KOPT-K1 (cell line): ENCODE measurements around the gene MLIP.
"Not testable (repeated sequence)": the region's sequence is repeated elsewhere in the genome, so short reads cannot be mapped to it uniquely, and the experiment has no call there.

Experiments used
- H3K27ac ChIP-seq: fragments of 200-600 bp; sonication (generic); 2 replicates; pipeline ENCODE4 v1.5.1; 2016; ENCODE audit warnings: antibody characterized with exemption, mild to moderate bottlenecking, low read depth, low read length; ENCODE audit not compliant: poor library complexity, severe bottlenecking
- H3K36me3 ChIP-seq: fragments of 200-600 bp; sonication (generic); 2 replicates; pipeline ENCODE4 v1.5.1; 2017; ENCODE audit warnings: antibody characterized with exemption, mild to moderate bottlenecking, low read length, moderate library complexity; ENCODE audit not compliant: insufficient read depth
- H3K9me3 ChIP-seq: fragments of 200-600 bp; sonication (generic); 2 replicates; pipeline ENCODE4 v1.5.1; 2017; ENCODE audit warnings: antibody characterized with exemption, low read length, mild to moderate bottlenecking; ENCODE audit not compliant: insufficient read depth, poor library complexity, severe bottlenecking

Gene MLIP

GRCh38 chr6:54248994-54249393, 137.8 kb downstream of the MLIP start:
- Histone ChIP-seq H3K27ac (no peak overlapping the region), H3K36me3 (no peaks in the 10 kb centered on the region), H3K9me3 (no peaks in the 10 kb centered on the region)

GRCh38 chr6:54249812-54250211, 138.6 kb downstream of the MLIP start:
- H3K9me3 ChIP-seq, H3K36me3 ChIP-seq, H3K27ac ChIP-seq: not testable (repeated sequence)

- H3K36me3 ChIP-seq = no peaks in the 10 kb centered on the region
- no peaks in the 10 kb centered on the region for H3K9me3 ChIP-seq
- no peak overlapping the region for H3K27ac ChIP-seq
Observed at GRCh38 chr6:54252496-54252895, 141.3 kb downstream of the MLIP start.

GRCh38 chr6:54252916-54253315, 141.7 kb downstream of the MLIP start:
- Histone ChIP-seq H3K27ac (no peak overlapping the region), H3K36me3 (no peaks in the 10 kb centered on the region), H3K9me3 (no peaks in the 10 kb centered on the region)

GRCh38 chr6:54254886-54255285, 143.6 kb downstream of the MLIP start:
- no peaks in the 10 kb centered on the region for H3K9me3 ChIP-seq
- H3K36me3 ChIP-seq = no peaks in the 10 kb centered on the region
- no peak overlapping the region for H3K27ac ChIP-seq

GRCh38 chr6:54255886-54256285, 144.6 kb downstream of the MLIP start:
- Histone ChIP-seq H3K9me3 (no peaks in the 10 kb centered on the region), H3K27ac (no peak overlapping the region), H3K36me3 (no peaks in the 10 kb centered on the region)

GRCh38 chr6:54260025-54260424, 148.8 kb downstream of the MLIP start:
- Histone ChIP-seq H3K9me3 (no peaks in the 10 kb centered on the region), H3K36me3 (no peaks in the 10 kb centered on the region), H3K27ac (no peak overlapping the region)

GRCh38 chr6:54262499-54262898, 151.3 kb downstream of the MLIP start:
- Histone ChIP-seq H3K9me3 (no peaks in the 10 kb centered on the region), H3K27ac (no peak overlapping the region), H3K36me3 (no peaks in the 10 kb centered on the region)

- no peaks in the 10 kb centered on the region for H3K9me3 ChIP-seq
- H3K36me3 ChIP-seq = no peaks in the 10 kb centered on the region
- H3K27ac ChIP-seq = no peak overlapping the region
Observed at GRCh38 chr6:54262971-54263370, 151.7 kb downstream of the MLIP start.

- Histone ChIP-seq H3K27ac (no peak overlapping the region), H3K9me3 (no peaks in the 10 kb centered on the region), H3K36me3 (no peaks in the 10 kb centered on the region)
Observed at GRCh38 chr6:54264581-54265272, 153.5 kb downstream of the MLIP start.

GRCh38 chr6:54266400-54266923, 155.2 kb downstream of the MLIP start:
- Histone ChIP-seq H3K27ac (no peak overlapping the region), H3K36me3 (no peaks in the 10 kb centered on the region), H3K9me3 (no peaks in the 10 kb centered on the region)

- Histone ChIP-seq H3K9me3 (no peaks in the 10 kb centered on the region), H3K27ac (no peak overlapping the region), H3K36me3 (no peaks in the 10 kb centered on the region)
Observed at GRCh38 chr6:54267798-54268197, 156.6 kb downstream of the MLIP start.

- H3K27ac ChIP-seq = no peak overlapping the region
- no peaks in the 10 kb centered on the region for H3K36me3 ChIP-seq
- no peaks in the 10 kb centered on the region for H3K9me3 ChIP-seq
Observed at GRCh38 chr6:54273214-54273820, 162.1 kb downstream of the MLIP start.

GRCh38 chr6:54274383-54274782, 163.1 kb downstream of the MLIP start:
- Histone ChIP-seq H3K36me3 (no peaks in the 10 kb centered on the region), H3K9me3 (no peaks in the 10 kb centered on the region), H3K27ac (no peak overlapping the region)

- H3K27ac ChIP-seq = no peak overlapping the region
- no peaks in the 10 kb centered on the region for H3K9me3 ChIP-seq
- H3K36me3 ChIP-seq = no peaks in the 10 kb centered on the region
Observed at GRCh38 chr6:54282186-54282585, 170.9 kb downstream of the MLIP start.
